ENCODE results near the gene ANAPC5.

DNA sequence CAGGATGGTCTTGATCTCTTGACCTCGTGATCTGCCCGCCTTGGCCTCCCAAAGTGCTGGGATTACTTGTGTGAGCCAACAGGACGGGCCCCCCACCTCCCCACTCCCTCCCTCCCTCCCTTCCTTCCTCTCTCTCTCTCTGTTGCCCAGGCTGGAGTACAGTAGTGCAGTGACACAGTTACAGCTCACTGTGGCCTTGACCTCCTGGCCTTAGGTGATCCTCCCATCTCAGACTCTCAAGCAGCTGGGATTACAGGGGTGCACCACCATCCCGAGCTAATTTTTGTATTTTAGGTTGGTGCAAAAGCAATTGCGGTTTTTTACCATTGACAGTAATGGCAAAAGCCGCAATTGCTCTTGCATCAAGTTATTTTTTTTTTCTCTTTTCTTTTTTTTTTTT is 19.2 kb upstream of the ANAPC5 start:
- no peak for TF ChIP-seq ZNF274 (IDR thresholded peaks at IDR 0.05; ENCODE audit: low read depth, low read length)
- TF ChIP-seq SUZ12 (IDR thresholded peaks at IDR 0.05; ENCODE audit: extremely low read depth, insufficient read depth, insufficient read length), result no peak

All from NT2/D1 (cell line).